SU-DHL-6 (cell line): ENCODE measurements around the gene GABRA5.

ENCODE experiments used
- EZH2phosphoT487 ChIP-seq: fragments of 200-600 bp; sonication (generic), shearing (Covaris generic); conservative IDR thresholded peaks from 2 replicates; pipeline ENCODE4 v1.6.1; 2018; ENCODE audit warnings: mild to moderate bottlenecking, antibody characterized with exemption, low read length, moderate library complexity, mixed read lengths
- TF ChIP-seq, protein P1 (sequence below): fragments of 200-600 bp; sonication (generic); IDR thresholded peaks from one replicate; pipeline ENCODE4 v1.5.1; 2017; ENCODE audit warnings: antibody characterized with exemption, mild to moderate bottlenecking, low read length, moderate library complexity; ENCODE audit not compliant: insufficient read depth, poor library complexity, severe bottlenecking

- TF ChIP-seq, protein P1, sequence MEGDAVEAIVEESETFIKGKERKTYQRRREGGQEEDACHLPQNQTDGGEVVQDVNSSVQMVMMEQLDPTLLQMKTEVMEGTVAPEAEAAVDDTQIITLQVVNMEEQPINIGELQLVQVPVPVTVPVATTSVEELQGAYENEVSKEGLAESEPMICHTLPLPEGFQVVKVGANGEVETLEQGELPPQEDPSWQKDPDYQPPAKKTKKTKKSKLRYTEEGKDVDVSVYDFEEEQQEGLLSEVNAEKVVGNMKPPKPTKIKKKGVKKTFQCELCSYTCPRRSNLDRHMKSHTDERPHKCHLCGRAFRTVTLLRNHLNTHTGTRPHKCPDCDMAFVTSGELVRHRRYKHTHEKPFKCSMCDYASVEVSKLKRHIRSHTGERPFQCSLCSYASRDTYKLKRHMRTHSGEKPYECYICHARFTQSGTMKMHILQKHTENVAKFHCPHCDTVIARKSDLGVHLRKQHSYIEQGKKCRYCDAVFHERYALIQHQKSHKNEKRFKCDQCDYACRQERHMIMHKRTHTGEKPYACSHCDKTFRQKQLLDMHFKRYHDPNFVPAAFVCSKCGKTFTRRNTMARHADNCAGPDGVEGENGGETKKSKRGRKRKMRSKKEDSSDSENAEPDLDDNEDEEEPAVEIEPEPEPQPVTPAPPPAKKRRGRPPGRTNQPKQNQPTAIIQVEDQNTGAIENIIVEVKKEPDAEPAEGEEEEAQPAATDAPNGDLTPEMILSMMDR = peak; percentile 34
- TF ChIP-seq EZH2phosphoT487 = no peak
These were observed 2.1 kb upstream of the GABRA5 start for GRCh38 chr15:26864664-26865191.
